Measurements from ENCODE around the gene DAO. TPM values are rescaled to one million over a fixed set of nuclear protein-coding genes. Genes with fewer than 3 reads are reported as not detected.

Gene DAO
- total RNA-seq, 2 donors from 2014 or later = not detected

GRCh38 chr12:108906971-108907370, 27.1 kb downstream of the DAO start:
- H3K27me3 Mint-ChIP-seq = peaks cover 0 to 13% of the 10 kb centered on the region in 2 donors
- DNase-seq (ENCODE audit: low spot score) = no peak
- no peak overlapping the region for H3K4me3 Mint-ChIP-seq
- no peak for ATAC-seq
- H3K4me1 Mint-ChIP-seq (ENCODE audit: low read depth in 2 of 2) = no peaks in the 10 kb centered on the region
- no peak overlapping the region for H3K27ac Mint-ChIP-seq
- no peaks in the 10 kb centered on the region for H3K36me3 Mint-ChIP-seq
- H3K9me3 Mint-ChIP-seq = no peaks in the 10 kb centered on the region

- H3K27me3 Mint-ChIP-seq = peaks cover 0 to 13% of the 10 kb centered on the region in 2 donors
- no peak for ATAC-seq
Measured at GRCh38 chr12:108907839-108908351, 28.0 kb downstream of the DAO start.

GRCh38 chr12:108910336-108910735, 30.4 kb downstream of the DAO start:
- peaks cover 0 to 13% of the 10 kb centered on the region in 2 donors for H3K27me3 Mint-ChIP-seq
- no peak overlapping the region for H3K4me3 Mint-ChIP-seq

More at GRCh38 chr12:108907839-108908351, 28.0 kb downstream of the DAO start:
- no peak overlapping the region for H3K4me3 Mint-ChIP-seq
- no peaks in the 10 kb centered on the region for H3K4me1 Mint-ChIP-seq (ENCODE audit: low read depth in 2 of 2)
- DNase-seq (ENCODE audit: low spot score) = no peak
- H3K9me3 Mint-ChIP-seq = no peaks in the 10 kb centered on the region
- no peak overlapping the region for H3K27ac Mint-ChIP-seq
- no peaks in the 10 kb centered on the region for H3K36me3 Mint-ChIP-seq

GRCh38 chr12:108911915-108912314, 32.0 kb downstream of the DAO start:
- no peak for ATAC-seq
- Mint-ChIP-seq H3K4me1 (ENCODE audit: low read depth in 2 of 2) (no peaks in the 10 kb centered on the region), H3K9me3 (no peaks in the 10 kb centered on the region), H3K36me3 (no peaks in the 10 kb centered on the region), H3K27ac (no peak overlapping the region), H3K27me3 (peaks cover 0 to 7% of the 10 kb centered on the region in 2 donors), H3K4me3 (no peak overlapping the region)
- DNase-seq (ENCODE audit: low spot score) = no peak

More at GRCh38 chr12:108910336-108910735, 30.4 kb downstream of the DAO start:
- no peak overlapping the region for H3K27ac Mint-ChIP-seq
- H3K9me3 Mint-ChIP-seq = no peaks in the 10 kb centered on the region
- ATAC-seq (no peak), DNase-seq (ENCODE audit: low spot score) (no peak)
- no peaks in the 10 kb centered on the region for H3K4me1 Mint-ChIP-seq (ENCODE audit: low read depth in 2 of 2)
- H3K36me3 Mint-ChIP-seq = no peaks in the 10 kb centered on the region

- Mint-ChIP-seq H3K4me1 (ENCODE audit: low read depth in 2 of 2) (no peaks in the 10 kb centered on the region), H3K4me3 (no peak overlapping the region), H3K36me3 (no peaks in the 10 kb centered on the region), H3K27me3 (peaks cover 0 to 3% of the 10 kb centered on the region in 2 donors), H3K27ac (no peak overlapping the region), H3K9me3 (no peaks in the 10 kb centered on the region)
- DNase-seq (ENCODE audit: low spot score) = no peak
- ATAC-seq = no peak
Measured at GRCh38 chr12:108912361-108912760, 32.5 kb downstream of the DAO start.

- DNase-seq (ENCODE audit: low spot score) (no peak), ATAC-seq (no peak)
- H3K4me1 Mint-ChIP-seq (ENCODE audit: low read depth in 2 of 2) = peaks cover 0 to 2% of the 10 kb centered on the region in 2 donors
- H3K27ac Mint-ChIP-seq = no peak overlapping the region
- no peaks in the 10 kb centered on the region for H3K36me3 Mint-ChIP-seq
- no peaks in the 10 kb centered on the region for H3K27me3 Mint-ChIP-seq
- no peak overlapping the region for H3K4me3 Mint-ChIP-seq
- H3K9me3 Mint-ChIP-seq = no peaks in the 10 kb centered on the region
Measured at GRCh38 chr12:108914121-108914531, 34.2 kb downstream of the DAO start.

- DNase-seq (ENCODE audit: low spot score) = no peak
- Mint-ChIP-seq H3K36me3 (no peaks in the 10 kb centered on the region), H3K4me3 (no peak overlapping the region), H3K4me1 (ENCODE audit: low read depth in 2 of 2) (peaks cover 6% of the 10 kb centered on the region in 2 donors), H3K9me3 (no peaks in the 10 kb centered on the region), H3K27me3 (peaks cover 0 to 2% of the 10 kb centered on the region in 2 donors), H3K27ac (no peak overlapping the region)
- ATAC-seq = peak in 1 of 2 donors; percentile 21
Measured at GRCh38 chr12:108915632-108916133, 35.8 kb downstream of the DAO start.

GRCh38 chr12:108916336-108916735, 36.4 kb downstream of the DAO start:
- no peak overlapping the region for H3K4me3 Mint-ChIP-seq
- H3K27ac Mint-ChIP-seq = no peak overlapping the region
- H3K27me3 Mint-ChIP-seq = peaks cover 0 to 2% of the 10 kb centered on the region in 2 donors
- H3K36me3 Mint-ChIP-seq = no peaks in the 10 kb centered on the region
- peaks cover 6% of the 10 kb centered on the region in 2 donors for H3K4me1 Mint-ChIP-seq (ENCODE audit: low read depth in 2 of 2)
- ATAC-seq = no peak
- DNase-seq (ENCODE audit: low spot score) = no peak
- no peaks in the 10 kb centered on the region for H3K9me3 Mint-ChIP-seq

GRCh38 chr12:108918206-108918605, 38.3 kb downstream of the DAO start:
- ATAC-seq = no peak
- Mint-ChIP-seq H3K27me3 (peaks cover 0 to 2% of the 10 kb centered on the region in 2 donors), H3K4me3 (no peak overlapping the region)

GRCh38 chr12:108918960-108919642, 39.2 kb downstream of the DAO start:
- Mint-ChIP-seq H3K36me3 (no peaks in the 10 kb centered on the region), H3K9me3 (no peaks in the 10 kb centered on the region), H3K27ac (peak overlapping the region in 1 of 2 donors; percentile 50), H3K27me3 (peaks cover 0 to 2% of the 10 kb centered on the region in 2 donors), H3K4me3 (no peak overlapping the region), H3K4me1 (ENCODE audit: low read depth in 2 of 2) (peaks cover 6% of the 10 kb centered on the region in 2 donors)
- ATAC-seq (peak in 1 of 2 donors; percentile 44), DNase-seq (ENCODE audit: low spot score) (no peak)

More at GRCh38 chr12:108918206-108918605, 38.3 kb downstream of the DAO start:
- Mint-ChIP-seq H3K9me3 (no peaks in the 10 kb centered on the region), H3K36me3 (no peaks in the 10 kb centered on the region), H3K4me1 (ENCODE audit: low read depth in 2 of 2) (peaks cover 6% of the 10 kb centered on the region in 2 donors), H3K27ac (no peak overlapping the region)
- no peak for DNase-seq (ENCODE audit: low spot score)

- no peak for ATAC-seq
- Mint-ChIP-seq H3K27ac (no peak overlapping the region), H3K4me1 (ENCODE audit: low read depth in 2 of 2) (peaks cover 6% of the 10 kb centered on the region in 2 donors), H3K36me3 (no peaks in the 10 kb centered on the region), H3K9me3 (no peaks in the 10 kb centered on the region), H3K4me3 (no peak overlapping the region), H3K27me3 (peaks cover 0 to 2% of the 10 kb centered on the region in 2 donors)
- DNase-seq (ENCODE audit: low spot score) = no peak
Measured at GRCh38 chr12:108921946-108922345, 42.1 kb downstream of the DAO start.

- H3K9me3 Mint-ChIP-seq = no peaks in the 10 kb centered on the region
Measured at GRCh38 chr12:108922918-108923317, 43.0 kb downstream of the DAO start.

GRCh38 chr12:108928695-108929094, 48.8 kb downstream of the DAO start:
- Mint-ChIP-seq H3K4me1 (ENCODE audit: low read depth in 2 of 2) (no peaks in the 10 kb centered on the region), H3K9me3 (no peaks in the 10 kb centered on the region), H3K27me3 (peaks cover 0 to 7% of the 10 kb centered on the region in 2 donors), H3K36me3 (no peaks in the 10 kb centered on the region), H3K4me3 (no peak overlapping the region), H3K27ac (no peak overlapping the region)
- DNase-seq (ENCODE audit: low spot score) = no peak
- no peak for ATAC-seq

More at GRCh38 chr12:108922918-108923317, 43.0 kb downstream of the DAO start:
- ATAC-seq = no peak
- H3K4me1 Mint-ChIP-seq (ENCODE audit: low read depth in 2 of 2) = peaks cover 6% of the 10 kb centered on the region in 2 donors
- no peak for DNase-seq (ENCODE audit: low spot score)
- no peaks in the 10 kb centered on the region for H3K36me3 Mint-ChIP-seq
- H3K27me3 Mint-ChIP-seq = peaks cover 0 to 2% of the 10 kb centered on the region in 2 donors
- H3K4me3 Mint-ChIP-seq = no peak overlapping the region
- no peak overlapping the region for H3K27ac Mint-ChIP-seq

GRCh38 chr12:108930155-108930554, 50.3 kb downstream of the DAO start:
- Mint-ChIP-seq H3K27ac (no peak overlapping the region), H3K9me3 (no peaks in the 10 kb centered on the region), H3K4me1 (ENCODE audit: low read depth in 2 of 2) (peaks cover 0 to 4% of the 10 kb centered on the region in 2 donors), H3K36me3 (no peaks in the 10 kb centered on the region), H3K27me3 (peaks cover 0 to 11% of the 10 kb centered on the region in 2 donors), H3K4me3 (no peak overlapping the region)
- ATAC-seq (no peak), DNase-seq (ENCODE audit: low spot score) (no peak)

Measured in natural killer cell treated with Interleukin-12 subunit alpha and Interleukin-12 subunit beta and Interleukin-15 and Interleukin-18, amount 100 ng/mL, for 72 hours (primary cell).